H1 (cell line): ENCODE data around the gene ZNF620. TPM values are rescaled to one million over a fixed set of nuclear protein-coding genes. Genes with fewer than 3 reads are reported as not detected.

ENCODE experiments used
- CTCF ChIA-PET: fragments of 300-600 bp; sonication (Branson Sonifier 250); formaldehyde crosslinking; loops from one replicate; lab custom pipeline; 2021; ENCODE audit not compliant: partially characterized antibody; lab: Charles Lee
- POLR2A ChIA-PET: fragments of 300-600 bp; sonication (Branson Sonifier 250); formaldehyde crosslinking; loops from one replicate; lab custom pipeline; 2021; ENCODE audit warnings: inconsistent platforms; ENCODE audit not compliant: partially characterized antibody; lab: Charles Lee
- DNase-seq, 2 experiments: peaks; one replicate each; pipeline versions ENCODE4 v3.0.0 to v3.0.0-alpha.2; 2010 to 2022; ENCODE audit warnings: low spot score in 2 of 2, low read depth in 1 of 2, mixed read lengths in 1 of 2
- FAIRE-seq: peaks from 2 replicates; lab custom pipeline; 2011; peaks lifted over from hg19 to GRCh38; lab: Jason Lieb, UNC
- H2AFZ ChIP-seq: 2 replicates; pipeline ENCODE4 v1.8.1; 2012; ENCODE audit warnings: low read length, inconsistent platforms
- H2AK5ac ChIP-seq: 2 replicates; pipeline ENCODE4 v1.6.1; 2013; ENCODE audit warnings: low read depth, low read length
- H2BK120ac ChIP-seq: replicated peaks from 2 replicates; pipeline ENCODE3; 2013; ENCODE audit warnings: low read depth, low read length, inconsistent platforms
- H2BK12ac ChIP-seq: 2 replicates; pipeline ENCODE4 v1.6.1; 2013; ENCODE audit warnings: low read depth, low read length
- H2BK15ac ChIP-seq: 2 replicates; pipeline ENCODE4 v1.6.1; 2013; ENCODE audit warnings: low read length
- H2BK20ac ChIP-seq: 2 replicates; pipeline ENCODE4 v1.6.1; 2013; ENCODE audit warnings: low read length
- H2BK5ac ChIP-seq: 2 replicates; pipeline ENCODE4 v1.6.1; 2013; ENCODE audit warnings: low read depth, low read length
- H3K14ac ChIP-seq: 2 replicates; pipeline ENCODE4 v1.6.1; 2013; ENCODE audit warnings: inconsistent platforms; ENCODE audit not compliant: insufficient read length
- H3K18ac ChIP-seq: 2 replicates; pipeline ENCODE4 v1.6.1; 2013; ENCODE audit warnings: low read length; ENCODE audit errors: extremely low read depth
- H3K23ac ChIP-seq: 2 replicates; pipeline ENCODE4 v1.6.1; 2013; ENCODE audit warnings: inconsistent platforms; ENCODE audit not compliant: insufficient read length
- H3K23me2 ChIP-seq: 2 replicates; pipeline ENCODE4 v1.6.1; 2013; ENCODE audit warnings: low read depth, low read length
- H3K27ac ChIP-seq: 2 replicates; pipeline ENCODE4 v1.6.1; 2011; ENCODE audit warnings: low read depth, low read length, inconsistent platforms
- H3K27me3 ChIP-seq, 4 experiments: replicated peaks in 1 of 4; 1 replicate in 1 of 4; 2 replicates in 3 of 4; pipeline versions ENCODE4 v1.6.1 to v1.8.1; 2011 to 2013; ENCODE audit warnings: low read length in 3 of 4, mild to moderate bottlenecking in 3 of 4, inconsistent platforms in 2 of 4, mixed read lengths in 2 of 4, moderate library complexity in 1 of 4; ENCODE audit not compliant: control insufficient read depth in 3 of 4, insufficient read depth in 3 of 4; ENCODE audit errors: extremely low read depth in 1 of 4
- H3K36me3 ChIP-seq, 4 experiments: 2 replicates each; pipeline versions ENCODE4 v1.6.1 to v1.8.1; 2011 to 2013; ENCODE audit warnings: mild to moderate bottlenecking in 4 of 4, low read length in 3 of 4, moderate library complexity in 2 of 4, control low read depth in 1 of 4, inconsistent platforms in 1 of 4; ENCODE audit not compliant: insufficient read depth in 4 of 4, control insufficient read depth in 2 of 4
- H3K4ac ChIP-seq: replicated peaks from 2 replicates; pipeline ENCODE3; 2013; ENCODE audit warnings: low read length, low read depth, mixed read lengths, inconsistent platforms; ENCODE audit not compliant: insufficient read length
- H3K4me1 ChIP-seq, 4 experiments: replicated peaks in 1 of 4; 1 replicate in 1 of 4; 2 replicates in 3 of 4; pipeline versions ENCODE4 v1.6.1 to v1.8.1; 2011 to 2013; ENCODE audit warnings: low read length in 3 of 4, inconsistent platforms in 2 of 4, mixed read lengths in 1 of 4; ENCODE audit not compliant: insufficient read depth in 4 of 4, control insufficient read depth in 3 of 4
- H3K4me2 ChIP-seq, 2 experiments: 2 replicates each; pipeline versions ENCODE4 v1.6.1 to v1.8.1; 2011 to 2013; ENCODE audit warnings: low read depth in 2 of 2, low read length in 2 of 2, control low read depth in 1 of 2, inconsistent platforms in 1 of 2, mild to moderate bottlenecking in 1 of 2; ENCODE audit not compliant: insufficient read depth in 1 of 2
- H3K4me3 ChIP-seq, 4 experiments: fragments of 200-600, 300-600 bp in 1 of 4; sonication (generic), shearing (Covaris generic), sonication (Bioruptor Twin) in 1 of 4; 2 replicates each; pipeline versions ENCODE4 v1.5.1 to v1.8.1; 2011 to 2016; ENCODE audit warnings: low read length in 4 of 4, low read depth in 3 of 4, control low read depth in 2 of 4, inconsistent platforms in 2 of 4, mild to moderate bottlenecking in 2 of 4, mixed read lengths in 1 of 4, moderate library complexity in 1 of 4; ENCODE audit not compliant: insufficient read depth in 2 of 4; ENCODE audit errors: extremely low read depth in 1 of 4
- H3K56ac ChIP-seq: replicated peaks from 2 replicates; pipeline ENCODE3; 2013; ENCODE audit warnings: low read depth, mild to moderate bottlenecking, mixed read lengths, low read length, inconsistent platforms; ENCODE audit not compliant: insufficient read length
- H3K79me1 ChIP-seq: 2 replicates; pipeline ENCODE4 v1.6.1; 2013; ENCODE audit warnings: low read depth, low read length, control low read depth
- H3K79me2 ChIP-seq, 2 experiments: 2 replicates each; pipeline versions ENCODE4 v1.6.1 to v1.8.1; 2012 to 2013; ENCODE audit warnings: low read length in 2 of 2, mild to moderate bottlenecking in 2 of 2, inconsistent platforms in 1 of 2; ENCODE audit not compliant: insufficient read depth in 2 of 2, control insufficient read depth in 1 of 2
- H3K9ac ChIP-seq, 4 experiments: replicated peaks in 1 of 4; 1 replicate in 1 of 4; 2 replicates in 3 of 4; pipeline versions ENCODE4 v1.6.1 to v1.8.1; 2011 to 2013; ENCODE audit warnings: low read depth in 3 of 4, low read length in 3 of 4, control low read depth in 2 of 4, mild to moderate bottlenecking in 2 of 4, moderate library complexity in 2 of 4, inconsistent platforms in 1 of 4; ENCODE audit errors: extremely low read depth in 1 of 4
- H3K9me3 ChIP-seq, 2 experiments: 2 replicates each; pipeline versions ENCODE4 v1.6.1 to v1.8.1; 2012 to 2013; ENCODE audit warnings: mild to moderate bottlenecking in 2 of 2, moderate library complexity in 2 of 2, control low read depth in 1 of 2, inconsistent platforms in 1 of 2, low read depth in 1 of 2, low read length in 1 of 2, mixed read lengths in 1 of 2; ENCODE audit not compliant: insufficient read depth in 2 of 2
- H4K20me1 ChIP-seq, 2 experiments: replicated peaks in 1 of 2; 2 replicates each; pipeline versions ENCODE3 to v1.8.1; 2011 to 2013; ENCODE audit warnings: inconsistent platforms in 2 of 2, low read length in 2 of 2, mild to moderate bottlenecking in 1 of 2; ENCODE audit not compliant: insufficient read depth in 2 of 2, control insufficient read depth in 1 of 2
- H4K5ac ChIP-seq: 2 replicates; pipeline ENCODE4 v1.6.1; 2013; ENCODE audit warnings: low read length, low read depth, mixed read lengths, inconsistent platforms; ENCODE audit not compliant: insufficient read length
- H4K8ac ChIP-seq: 2 replicates; pipeline ENCODE4 v1.8.0; 2013; ENCODE audit warnings: mild to moderate bottlenecking, moderate library complexity, low read length, inconsistent platforms; ENCODE audit not compliant: insufficient read depth; ENCODE audit errors: extremely low read depth
- H4K91ac ChIP-seq: replicated peaks from 2 replicates; pipeline ENCODE3; 2013; ENCODE audit warnings: low read length, mixed read lengths, inconsistent platforms; ENCODE audit not compliant: insufficient read length
- NANOG ChIP-seq: IDR thresholded peaks from 2 replicates; pipeline ENCODE4 v1.6.1; 2011; ENCODE audit warnings: low read length, low read depth, mild to moderate bottlenecking, inconsistent platforms; ENCODE audit not compliant: insufficient read depth, poor library complexity, severe bottlenecking
- POLR2AphosphoS5 ChIP-seq: IDR thresholded peaks from 2 replicates; pipeline ENCODE4 v1.6.1; 2011; ENCODE audit warnings: low read depth, low read length
- WGBS, 2 experiments: shearing (Covaris generic) in 1 of 2; methylation state at CpG; one replicate each; pipeline versions ENCODE4 v1.1.6 to v1.1.7; 2013 to 2015; ENCODE audit warnings: low lambda C conversion rate in 2 of 2, mixed read lengths in 2 of 2, inconsistent platforms in 1 of 2, low coverage in 1 of 2, missing lambda C conversion rate in 1 of 2; ENCODE audit not compliant: insufficient replicate concordance in 2 of 2, insufficient coverage in 1 of 2, insufficient read length in 1 of 2; ENCODE audit errors: extremely low coverage in 1 of 2, missing lambda C conversion rate in 1 of 2; 5-methylcytosine and 5-hydroxymethylcytosine counted together
- polyA plus RNA-seq, 7 experiments: library from polyadenylated mRNA; depleted of rRNA in 3 of 7; stranded (reverse) in 5 of 7; unstranded in 2 of 7; fragments of >200 nt in 5 of 7; fragments of 200-250 nt in 2 of 7; gene quantifications; 1 replicate in 5 of 7; 2 replicates in 1 of 7; 4 replicates in 1 of 7; pipeline versions ENCODE4 v1.2.1 to v1.2.3, GENCODE V29; 2011 to 2013; ENCODE audit warnings: missing spikeins in 2 of 7, mixed read lengths in 2 of 7
- total RNA-seq: library from RNA; stranded (reverse); fragmentation: NEBNext Ultra II Directional; extraction: Animal tissue kit (Norgen Biotek cat#: 25700); gene quantifications from 2 replicates; pipeline ENCODE4 v1.2.1, GENCODE V29; 2021

ZNF620 gene
- total and polyA plus RNA-seq, 2 of the 8 experiments (the other 6 are each of a cell fraction or from before 2014, with no cell fraction given): 5.1 to 20.2 TPM

DNA sequence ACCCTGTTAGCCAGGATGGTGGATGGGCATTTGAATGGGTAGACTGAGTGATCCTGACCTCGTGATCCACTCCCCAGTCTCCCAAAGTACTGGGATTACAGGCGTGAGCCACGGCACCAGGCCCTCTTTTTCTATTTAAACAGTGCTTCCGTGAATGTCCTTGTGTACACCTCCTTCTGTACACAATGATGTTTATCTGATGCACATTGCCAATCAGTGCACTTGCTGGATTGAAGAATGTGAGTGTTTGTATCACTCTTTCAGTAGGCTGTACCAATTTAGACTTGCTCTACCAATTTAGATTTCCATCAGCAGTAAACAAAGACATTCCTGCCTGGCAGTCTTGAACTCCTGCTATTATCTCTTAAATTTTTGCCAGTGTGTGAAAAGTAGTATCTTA is 37.8 kb upstream of the ZNF620 start:
- H3K23me2 ChIP-seq: no peaks in the 10 kb centered on the region
- H4K5ac ChIP-seq: no peak overlapping the region
- H2BK120ac ChIP-seq: no peak overlapping the region
- no peak overlapping the region for H3K18ac ChIP-seq
- H3K79me2 ChIP-seq: no peaks in the 10 kb centered on the region
- H3K27me3 ChIP-seq: no peaks in the 10 kb centered on the region
- H3K4ac ChIP-seq: no peak overlapping the region
- no peak for FAIRE-seq
- H2BK20ac ChIP-seq: no peak overlapping the region
- no peak overlapping the region for H2BK15ac ChIP-seq
- no peak for DNase-seq
- no peak overlapping the region for H3K27ac ChIP-seq
- no peaks in the 10 kb centered on the region for H3K79me1 ChIP-seq
- H4K20me1 ChIP-seq: peaks cover 9 to 12% of the 10 kb centered on the region in 2 experiments
- WGBS, 2 experiments: 95% methylated on average over 4 of the region's 4 CpGs; no CpG with 5 or more reads in 1 of the 2 experiments
- no peak overlapping the region for H2AFZ ChIP-seq
- no peak overlapping the region for H2AK5ac ChIP-seq
- ChIA-PET POLR2A (interaction anchor here (10.2 kb wide), 1 partner anchor 9 kb away, joined by 64 read pairs; the partner anchor contains the start of gene RPL14), CTCF (interaction anchor here (0.7 kb wide), 1 partner anchor 738 kb away, joined by 3 read pairs; no protein-coding TSS in a partner anchor)
- no peak overlapping the region for H2BK12ac ChIP-seq
- no peak overlapping the region for H3K4me3 ChIP-seq
- no peak overlapping the region for H3K9ac ChIP-seq
- H3K4me2 ChIP-seq: no peak overlapping the region
- H3K9me3 ChIP-seq: no peaks in the 10 kb centered on the region
- H3K36me3 ChIP-seq: peaks cover 4 to 32% (median 12%) of the 10 kb centered on the region in 4 experiments; a peak in 7 of 8 replicates
- no peak overlapping the region for H3K14ac ChIP-seq
- no peak overlapping the region for H4K91ac ChIP-seq
- H2BK5ac ChIP-seq: no peak overlapping the region
- no peak overlapping the region for H3K56ac ChIP-seq
- no peak overlapping the region for H4K8ac ChIP-seq
- no peaks in the 10 kb centered on the region for H3K4me1 ChIP-seq
- H3K23ac ChIP-seq: no peak overlapping the region
- TF ChIP-seq NANOG (no peak), POLR2AphosphoS5 (no peak)
